GM23338 (cell line): ENCODE measurements around the gene KIFAP3. TPM values are rescaled to one million over a fixed set of nuclear protein-coding genes. Genes with fewer than 3 reads are reported as not detected.

Source experiments
- ATAC-seq: fragments of 200-7000 bp; cut with Tn5 transposase; 3 replicates; pipeline ENCODE4 v1.9.1; 2020
- DNase-seq: peaks from one replicate; pipeline ENCODE4 v3.0.0-alpha.2; 2015; ENCODE audit warnings: low spot score
- H2AFZ ChIP-seq: fragments of 200-600 bp; sonication (generic); 2 replicates; pipeline ENCODE4 v1.8.0; 2016; ENCODE audit warnings: antibody characterized with exemption, mild to moderate bottlenecking, moderate library complexity
- H3F3A ChIP-seq: fragments of 200-600 bp; sonication (generic); replicated peaks from 2 replicates; pipeline ENCODE4 v1.8.0; 2017; ENCODE audit warnings: antibody characterized with exemption, mixed run types, low read depth
- H3K27ac ChIP-seq: fragments of 200-600 bp; sonication (generic); 2 replicates; pipeline ENCODE4 v1.6.1; 2016; ENCODE audit warnings: low read depth
- H3K27me3 ChIP-seq: fragments of 200-600 bp; sonication (generic); 2 replicates; pipeline ENCODE4 v1.8.0; 2016; ENCODE audit warnings: mild to moderate bottlenecking, mixed run types, moderate library complexity; ENCODE audit not compliant: insufficient read depth
- H3K36me3 ChIP-seq: fragments of 200-600 bp; sonication (generic); 2 replicates; pipeline ENCODE4 v1.8.0; 2016; ENCODE audit warnings: mild to moderate bottlenecking; ENCODE audit not compliant: insufficient read depth
- H3K4me1 ChIP-seq: fragments of 200-600 bp; sonication (generic); 2 replicates; pipeline ENCODE4 v1.8.0; 2016; ENCODE audit warnings: mild to moderate bottlenecking, moderate library complexity; ENCODE audit not compliant: insufficient read depth
- H3K4me2 ChIP-seq: fragments of 200-600 bp; sonication (generic); 2 replicates; pipeline ENCODE4 v1.7.1; 2017; ENCODE audit warnings: mixed run types
- H3K4me3 ChIP-seq: fragments of 200-600 bp; sonication (generic); 2 replicates; pipeline ENCODE4 v1.6.1; 2016; ENCODE audit warnings: mixed run types
- H3K79me2 ChIP-seq: fragments of 200-600 bp; sonication (generic); replicated peaks from 2 replicates; pipeline ENCODE4 v1.8.0; 2017; ENCODE audit warnings: mild to moderate bottlenecking; ENCODE audit not compliant: insufficient read depth
- H3K9me2 ChIP-seq: fragments of 200-600 bp; sonication (generic); 2 replicates; pipeline ENCODE4 v1.8.0; 2017; ENCODE audit not compliant: insufficient read depth
- H4K20me1 ChIP-seq: fragments of 200-600 bp; sonication (generic); replicated peaks from 2 replicates; pipeline ENCODE4 v1.8.0; 2017; ENCODE audit warnings: mild to moderate bottlenecking; ENCODE audit not compliant: insufficient read depth
- H3K27ac Mint-ChIP-seq: 2 replicates; pipeline ENCODE4 v1.8.0; 2020; ENCODE audit warnings: inconsistent platforms, mild to moderate bottlenecking, moderate library complexity, mixed read lengths
- H3K27me3 Mint-ChIP-seq: 3 replicates; pipeline ENCODE4 v1.8.0; 2022; ENCODE audit warnings: low read depth, mild to moderate bottlenecking, moderate library complexity, mixed read lengths, inconsistent platforms; ENCODE audit not compliant: insufficient read depth, poor library complexity
- H3K36me3 Mint-ChIP-seq: 3 replicates; pipeline ENCODE4 v1.8.0; 2021; ENCODE audit warnings: low read depth, mild to moderate bottlenecking, inconsistent platforms, moderate library complexity, mixed read lengths
- H3K4me1 Mint-ChIP-seq: 3 replicates; pipeline ENCODE4 v1.8.0; 2020; ENCODE audit warnings: mild to moderate bottlenecking, inconsistent platforms, mixed read lengths
- H3K4me3 Mint-ChIP-seq: 3 replicates; pipeline ENCODE4 v1.8.0; 2021; ENCODE audit warnings: moderate library complexity, mild to moderate bottlenecking, inconsistent platforms, mixed read lengths
- H3K9me3 Mint-ChIP-seq: 3 replicates; pipeline ENCODE4 v1.8.0; 2020; ENCODE audit warnings: moderate library complexity, mild to moderate bottlenecking, inconsistent platforms, mixed read lengths
- CREB1 ChIP-seq: fragments of 250-450 bp; sonication (Bioruptor Pico); IDR thresholded peaks from 2 replicates; pipeline ENCODE4 v1.5.0; 2020; ENCODE audit warnings: low read depth, mild to moderate bottlenecking, moderate library complexity
- CTCF ChIP-seq, 2 experiments: fragments of 200-600 bp in 1 of 2; sonication (generic) in 1 of 2; conservative IDR thresholded peaks; 2 replicates each; pipeline versions ENCODE4 v1.5.1 to v1.6.1; 2016 to 2017; ENCODE audit warnings: antibody characterized with exemption in 2 of 2, low read depth in 2 of 2, mild to moderate bottlenecking in 2 of 2, moderate library complexity in 1 of 2
- ETS1 ChIP-seq: IDR thresholded peaks from 2 replicates; pipeline ENCODE4 v1.6.1; 2016; ENCODE audit warnings: antibody characterized with exemption
- EZH2 ChIP-seq: fragments of 200-600 bp; sonication (generic); IDR thresholded peaks from one replicate; pipeline ENCODE4 v1.8.0; 2017; ENCODE audit warnings: antibody characterized with exemption, mild to moderate bottlenecking, low read depth; ENCODE audit not compliant: unreplicated experiment
- EZH2phosphoT487 ChIP-seq: fragments of 200-600 bp; sonication (generic); IDR thresholded peaks from one replicate; pipeline ENCODE4 v1.8.1; 2018; ENCODE audit warnings: antibody characterized with exemption; ENCODE audit not compliant: unreplicated experiment
- JUNB ChIP-seq: IDR thresholded peaks from one replicate; pipeline ENCODE4 v1.6.1; 2016; ENCODE audit warnings: antibody characterized with exemption; ENCODE audit not compliant: unreplicated experiment
- NANOG ChIP-seq: IDR thresholded peaks from 2 replicates; pipeline ENCODE4 v1.6.1; 2016; ENCODE audit warnings: antibody characterized with exemption, borderline replicate concordance
- POLR2AphosphoS5 ChIP-seq: IDR thresholded peaks from 2 replicates; pipeline ENCODE4 v1.6.1; 2016; ENCODE audit warnings: antibody characterized with exemption, low read depth
- REST ChIP-seq: IDR thresholded peaks from one replicate; pipeline ENCODE4 v1.6.1; 2018; ENCODE audit warnings: antibody characterized with exemption; ENCODE audit not compliant: unreplicated experiment
- STAT1 ChIP-seq: IDR thresholded peaks from one replicate; pipeline ENCODE4 v1.6.1; 2016; ENCODE audit warnings: antibody characterized with exemption; ENCODE audit not compliant: unreplicated experiment
- ZNF114 ChIP-seq: fragments of 250-450 bp; sonication (Bioruptor Pico); IDR thresholded peaks from 2 replicates; pipeline ENCODE4 v1.5.0; 2020; ENCODE audit warnings: mild to moderate bottlenecking, moderate library complexity
- ZNF331 ChIP-seq: fragments of 250-450 bp; sonication (Bioruptor Pico); IDR thresholded peaks from 2 replicates; pipeline ENCODE4 v1.5.0; 2020; ENCODE audit warnings: low read depth, mild to moderate bottlenecking, moderate library complexity
- ZNF462 ChIP-seq: fragments of 250-450 bp; sonication (Bioruptor Pico); IDR thresholded peaks from 2 replicates; pipeline ENCODE4 v1.5.0; 2020; ENCODE audit warnings: mild to moderate bottlenecking, moderate library complexity
- polyA plus RNA-seq: library from polyadenylated mRNA; unstranded; fragments of >200 nt; fragmentation: Nextera tagmentation; extraction: Ambion mirVana; gene quantifications from 2 replicates; pipeline ENCODE4 v1.2.1, GENCODE V29; 2016
- total RNA-seq: library from RNA; depleted of rRNA; stranded (reverse); fragments of >200 nt; shearing (Covaris generic); gene quantifications from 2 replicates; pipeline ENCODE4 v1.2.3, GENCODE V29; 2014

Gene KIFAP3
- total and polyA plus RNA-seq, 2 experiments from 2014 or later, result 2.7 to 3.1 TPM

- no peak overlapping the region for H3K4me2 ChIP-seq
- Mint-ChIP-seq H3K4me1 (no peaks in the 10 kb centered on the region), H3K36me3 (no peaks in the 10 kb centered on the region), H3K9me3 (no peaks in the 10 kb centered on the region), H3K4me3 (no peak overlapping the region), H3K27me3 (no peaks in the 10 kb centered on the region), H3K27ac (no peak overlapping the region)
- no peaks in the 10 kb centered on the region for H3K79me2 ChIP-seq
- H3K4me1 ChIP-seq, result no peaks in the 10 kb centered on the region
- TF ChIP-seq ZNF331, result no peak
- no peak for TF ChIP-seq ZNF462 (CRISPR knock-in tag)
- no peak for TF ChIP-seq STAT1
- TF ChIP-seq CREB1 (CRISPR knock-in tag), result no peak
- no peak for TF ChIP-seq ETS1
- no peak for TF ChIP-seq NANOG
- TF ChIP-seq JUNB, result no peak
- TF ChIP-seq EZH2phosphoT487, result no peak
- no peak for TF ChIP-seq EZH2
- TF ChIP-seq CTCF (conservative IDR thresholded peaks at IDR 0.05; ENCODE audit: low read depth in 2 of 2), result no peak
- TF ChIP-seq POLR2AphosphoS5, result no peak
- TF ChIP-seq ZNF114 (CRISPR knock-in tag), result no peak
- no peak for TF ChIP-seq REST
- H3F3A ChIP-seq, result no peaks in the 10 kb centered on the region
- ATAC-seq, result no peak
- H4K20me1 ChIP-seq, result no peaks in the 10 kb centered on the region
- H3K27me3 ChIP-seq, result no peaks in the 10 kb centered on the region
- no peak overlapping the region for H2AFZ ChIP-seq
- H3K9me2 ChIP-seq, result no peaks in the 10 kb centered on the region
- no peak overlapping the region for H3K4me3 ChIP-seq
- no peaks in the 10 kb centered on the region for H3K36me3 ChIP-seq
- no peak for DNase-seq
- no peak overlapping the region for H3K27ac ChIP-seq
These were observed 78.5 kb downstream of the KIFAP3 start for GRCh38 chr1:169995993-169996392.
